Breast epithelium (tissue), 3 donors: ENCODE data around the gene GDPD4.

Experiments used
- POLR2A ChIP-seq: fragments of 450-650 bp; IDR thresholded peaks from one replicate; pipeline ENCODE4 v1.6.1; 2016; ENCODE audit warnings: antibody characterized with exemption, mild to moderate bottlenecking, moderate library complexity
- POLR2AphosphoS5 ChIP-seq, 3 donors: sonication (generic); formaldehyde crosslinking; IDR thresholded peaks; one replicate each; pipeline ENCODE4 v1.6.1; 2017; ENCODE audit warnings: antibody characterized with exemption in 3 of 3
- TF ChIP-seq, protein P1 (sequence below), 3 donors: fragments of 450-650 bp; IDR thresholded peaks; one replicate each; pipeline ENCODE4 v1.5.1; 2016 to 2017; ENCODE audit warnings: antibody characterized with exemption in 3 of 3, mild to moderate bottlenecking in 3 of 3, moderate library complexity in 3 of 3

DNA sequence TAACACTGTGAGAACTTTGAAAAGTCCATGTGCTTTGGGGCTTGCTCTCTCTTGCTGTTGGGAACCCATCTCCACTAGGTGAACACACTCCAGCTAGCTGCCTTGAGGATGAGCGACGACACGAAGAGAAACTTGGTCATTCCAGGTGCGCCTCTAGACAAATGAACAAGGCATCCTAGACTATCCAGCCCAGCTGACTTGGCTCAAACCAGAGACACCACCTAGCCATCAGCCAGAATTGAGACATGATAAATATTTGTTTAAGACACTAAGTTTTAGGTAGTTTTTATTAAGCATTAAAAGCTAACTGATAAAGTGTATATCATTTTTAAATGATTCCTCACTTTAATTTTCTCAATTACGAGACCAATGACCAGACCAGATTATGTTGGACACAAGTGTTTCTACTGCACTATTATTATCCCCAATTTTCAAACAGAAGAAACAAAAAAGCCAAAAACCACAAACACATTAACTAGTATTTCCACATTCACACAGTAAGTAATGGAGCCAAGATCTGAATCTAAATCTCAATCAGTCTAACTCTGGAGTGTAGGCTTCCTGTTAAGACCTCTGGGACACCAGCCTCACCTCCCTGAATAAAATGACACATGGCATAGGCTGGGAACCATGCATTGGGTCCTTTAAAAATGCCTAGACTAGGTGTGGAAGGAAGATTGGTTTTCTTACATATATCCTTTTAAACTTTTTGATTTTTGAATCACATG, 70.4 kb downstream of the GDPD4 start:
- TF ChIP-seq, protein P1, sequence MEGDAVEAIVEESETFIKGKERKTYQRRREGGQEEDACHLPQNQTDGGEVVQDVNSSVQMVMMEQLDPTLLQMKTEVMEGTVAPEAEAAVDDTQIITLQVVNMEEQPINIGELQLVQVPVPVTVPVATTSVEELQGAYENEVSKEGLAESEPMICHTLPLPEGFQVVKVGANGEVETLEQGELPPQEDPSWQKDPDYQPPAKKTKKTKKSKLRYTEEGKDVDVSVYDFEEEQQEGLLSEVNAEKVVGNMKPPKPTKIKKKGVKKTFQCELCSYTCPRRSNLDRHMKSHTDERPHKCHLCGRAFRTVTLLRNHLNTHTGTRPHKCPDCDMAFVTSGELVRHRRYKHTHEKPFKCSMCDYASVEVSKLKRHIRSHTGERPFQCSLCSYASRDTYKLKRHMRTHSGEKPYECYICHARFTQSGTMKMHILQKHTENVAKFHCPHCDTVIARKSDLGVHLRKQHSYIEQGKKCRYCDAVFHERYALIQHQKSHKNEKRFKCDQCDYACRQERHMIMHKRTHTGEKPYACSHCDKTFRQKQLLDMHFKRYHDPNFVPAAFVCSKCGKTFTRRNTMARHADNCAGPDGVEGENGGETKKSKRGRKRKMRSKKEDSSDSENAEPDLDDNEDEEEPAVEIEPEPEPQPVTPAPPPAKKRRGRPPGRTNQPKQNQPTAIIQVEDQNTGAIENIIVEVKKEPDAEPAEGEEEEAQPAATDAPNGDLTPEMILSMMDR (IDR thresholded peaks at IDR 0.05): no peak
- TF ChIP-seq POLR2AphosphoS5 (IDR thresholded peaks at IDR 0.05) (no peak), POLR2A (no peak)
